GM12878 (cell line): ENCODE measurements around the gene PMPCA. TPM values are rescaled to one million over a fixed set of nuclear protein-coding genes. Genes with fewer than 3 reads are reported as not detected.
A peak's percentile ranks its signal among the peaks of the same experiment; 100 is the strongest.

ENCODE experiments used
- ASH2L ChIP-seq: fragments of 300-600, 200-600 bp; sonication (generic); IDR thresholded peaks from 2 replicates; pipeline ENCODE4 v1.6.1; 2017; ENCODE audit warnings: low read depth, mild to moderate bottlenecking, borderline replicate concordance
- BACH1 ChIP-seq: fragments of 450-650 bp; IDR thresholded peaks from 2 replicates; pipeline ENCODE4 v1.6.1; 2017; ENCODE audit warnings: mild to moderate bottlenecking, borderline replicate concordance
- BCL11A ChIP-seq: IDR thresholded peaks from 2 replicates; pipeline ENCODE4 v1.6.1; 2011; ENCODE audit warnings: low read depth, low read length
- EED ChIP-seq: sonication (generic); IDR thresholded peaks from 2 replicates; pipeline ENCODE4 v1.6.1; 2016; ENCODE audit warnings: antibody characterized with exemption, low read depth
- ETV6 ChIP-seq, 2 experiments: fragments of 450-650 bp in 1 of 2; IDR thresholded peaks in 1 of 2; conservative IDR thresholded peaks in 1 of 2; 2 replicates each; pipeline ENCODE4 v1.6.1; 2014; ENCODE audit warnings: antibody characterized with exemption in 1 of 2, borderline replicate concordance in 1 of 2, low read depth in 1 of 2, mild to moderate bottlenecking in 1 of 2, moderate library complexity in 1 of 2
- GATAD2B ChIP-seq: fragments of 450-650 bp; conservative IDR thresholded peaks from 2 replicates; pipeline ENCODE4 v1.6.1; 2017; ENCODE audit warnings: low read depth, mild to moderate bottlenecking, moderate library complexity
- MTA3 ChIP-seq: IDR thresholded peaks from 2 replicates; pipeline ENCODE4 v1.6.1; 2012; ENCODE audit warnings: low read length, inconsistent platforms, borderline replicate concordance
- NFIC ChIP-seq: IDR thresholded peaks from 2 replicates; pipeline ENCODE4 v1.6.1; 2012; ENCODE audit warnings: low read depth, mild to moderate bottlenecking, inconsistent platforms, low read length, moderate library complexity
- NR2F1 ChIP-seq: fragments of 450-650 bp; conservative IDR thresholded peaks from 2 replicates; pipeline ENCODE4 v1.6.1; 2017; ENCODE audit warnings: mild to moderate bottlenecking
- RAD21 ChIP-seq: IDR thresholded peaks from 2 replicates; pipeline ENCODE4 v1.6.1; 2011; ENCODE audit warnings: mild to moderate bottlenecking, low read depth, low read length, moderate library complexity; ENCODE audit not compliant: insufficient read depth
- REST ChIP-seq: IDR thresholded peaks from 2 replicates; pipeline ENCODE4 v1.6.1; 2012; ENCODE audit warnings: mild to moderate bottlenecking, low read depth, low read length
- SIX5 ChIP-seq: IDR thresholded peaks from 2 replicates; pipeline ENCODE4 v1.6.1; 2011; ENCODE audit warnings: mild to moderate bottlenecking, low read depth, low read length, moderate library complexity; ENCODE audit not compliant: severe bottlenecking
- SPI1 ChIP-seq: IDR thresholded peaks from 2 replicates; pipeline ENCODE4 v1.6.1; 2011; ENCODE audit warnings: low read depth, mild to moderate bottlenecking, low read length, moderate library complexity, borderline replicate concordance; ENCODE audit not compliant: insufficient read depth
- SREBF1 ChIP-seq: IDR thresholded peaks from 2 replicates; pipeline ENCODE4 v1.6.1; 2012; ENCODE audit warnings: mild to moderate bottlenecking, low read length
- ZBTB11 ChIP-seq: fragments of 450-650 bp; formaldehyde crosslinking; IDR thresholded peaks from 2 replicates; pipeline ENCODE4 v1.5.0; 2022; ENCODE audit warnings: mild to moderate bottlenecking, missing genetic modification characterization
- ZNF384 ChIP-seq: IDR thresholded peaks from 2 replicates; pipeline ENCODE4 v1.6.1; 2012; ENCODE audit warnings: low read depth, mild to moderate bottlenecking, low read length, improper control_type of control experiment, borderline replicate concordance
- ZNF687 ChIP-seq: fragments of 450-650 bp; IDR thresholded peaks from 2 replicates; pipeline ENCODE4 v1.6.1; 2017; ENCODE audit warnings: mild to moderate bottlenecking, moderate library complexity
- polyA plus RNA-seq, 11 experiments: library from polyadenylated mRNA; depleted of rRNA in 4 of 11; unstranded in 6 of 11; stranded (reverse) in 5 of 11; fragments of >200 nt; fragmentation: Nextera tagmentation in 4 of 11; fragmentation: Illumina TruSeq in 1 of 11; extraction: Ambion mirVana in 4 of 11; extraction: Trizol in 1 of 11; gene quantifications; 1 replicate in 1 of 11; 2 replicates in 10 of 11; pipeline versions ENCODE4 v1.2.1 to v1.2.3, GENCODE V29; 2011 to 2016; ENCODE audit warnings: inconsistent platforms in 2 of 11, missing spikeins in 2 of 11, low read depth in 1 of 11
- total RNA-seq, 4 experiments: library from RNA; depleted of rRNA in 3 of 4; stranded (reverse); fragments of >200 nt in 3 of 4; fragmentation: Illumina TruSeq in 1 of 4; extraction: Trizol in 1 of 4; gene quantifications; 2 replicates each; pipeline versions ENCODE4 v1.2.1 to v1.2.3, GENCODE V29; 2013 to 2021

The PMPCA gene
- total and polyA plus RNA-seq, 10 of the 15 experiments (the other 5 are each of a cell fraction or from before 2014, with no cell fraction given) = 8.1 to 137 (median 75.7) TPM

- TF ChIP-seq ZNF384 = no peak
- peak; percentile 81; the same call in 1 of the 2 replicates for TF ChIP-seq SPI1
- no peak for TF ChIP-seq RAD21
- no peak for TF ChIP-seq NFIC
- TF ChIP-seq MTA3 = no peak
- TF ChIP-seq ZBTB11 (CRISPR knock-in tag) = no peak
- TF ChIP-seq BACH1 = no peak
- TF ChIP-seq ASH2L = no peak
- no peak for TF ChIP-seq ZNF687
- no peak for TF ChIP-seq BCL11A
- TF ChIP-seq ETV6 (conservative IDR thresholded peaks at IDR 0.05 in 1 of 2, IDR thresholded peaks at IDR 0.05 in 1 of 2; ENCODE audit: borderline replicate concordance in 1 of 2, low read depth in 1 of 2) = no peak
- no peak for TF ChIP-seq REST
- no peak for TF ChIP-seq EED
- no peak for TF ChIP-seq GATAD2B
- no peak for TF ChIP-seq NR2F1
- TF ChIP-seq SREBF1 = no peak
- no peak for TF ChIP-seq SIX5
These were observed 37.7 kb upstream of the PMPCA start (continued) for GRCh38 chr9:136372561-136373299.
